ENCODE measurements around the gene TECRL.

Gene TECRL

DNA sequence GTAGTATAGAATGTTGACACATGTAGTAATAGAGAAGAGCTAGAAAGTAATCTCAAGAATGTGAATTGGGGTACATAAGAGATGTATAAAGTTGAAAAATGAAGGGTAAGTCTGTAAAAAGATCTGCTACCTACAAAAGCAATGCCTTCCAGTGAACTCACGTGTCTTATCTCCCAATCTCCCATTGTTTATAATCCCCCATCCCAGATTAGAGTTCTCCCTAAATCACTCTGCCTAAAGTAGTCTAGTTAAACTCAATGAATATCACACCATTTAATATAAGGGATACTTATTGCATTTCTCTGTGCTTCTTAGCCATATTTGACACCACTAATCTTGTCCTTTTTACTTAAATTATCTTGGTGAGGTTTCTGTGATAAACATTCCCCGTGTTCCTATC is 6.6 kb downstream of the TECRL start:
- Histone ChIP-seq H3K9ac (ENCODE audit: low read length) (no peak overlapping the region), H3K27me3 (ENCODE audit: insufficient read depth, low read length) (no peaks in the 10 kb centered on the region), H3K9me3 (ENCODE audit: low read length) (no peaks in the 10 kb centered on the region), H3F3A (ENCODE audit: insufficient read depth, low read length) (no peaks in the 10 kb centered on the region), H3K9me2 (ENCODE audit: low read depth, low read length) (no peaks in the 10 kb centered on the region), H3K27ac (ENCODE audit: low read depth, low read length, poor library complexity, severe bottlenecking) (no peak overlapping the region), H3K4me2 (ENCODE audit: low read length) (no peak overlapping the region), H3K4me1 (ENCODE audit: insufficient read depth, low read length, severe bottlenecking) (no peaks in the 10 kb centered on the region), H3K79me2 (ENCODE audit: insufficient read depth, low read length) (no peaks in the 10 kb centered on the region), H3K36me3 (ENCODE audit: insufficient read depth, low read length) (no peaks in the 10 kb centered on the region), H4K20me1 (ENCODE audit: insufficient read depth, low read length) (no peaks in the 10 kb centered on the region), H2AFZ (ENCODE audit: low read length) (no peak overlapping the region), H3K4me3 (ENCODE audit: low read depth, low read length, poor library complexity, severe bottlenecking) (no peak overlapping the region)
- no peak for TF ChIP-seq EZH2 (IDR thresholded peaks at IDR 0.05; ENCODE audit: borderline replicate concordance, low read length)
- TF ChIP-seq, protein P1, sequence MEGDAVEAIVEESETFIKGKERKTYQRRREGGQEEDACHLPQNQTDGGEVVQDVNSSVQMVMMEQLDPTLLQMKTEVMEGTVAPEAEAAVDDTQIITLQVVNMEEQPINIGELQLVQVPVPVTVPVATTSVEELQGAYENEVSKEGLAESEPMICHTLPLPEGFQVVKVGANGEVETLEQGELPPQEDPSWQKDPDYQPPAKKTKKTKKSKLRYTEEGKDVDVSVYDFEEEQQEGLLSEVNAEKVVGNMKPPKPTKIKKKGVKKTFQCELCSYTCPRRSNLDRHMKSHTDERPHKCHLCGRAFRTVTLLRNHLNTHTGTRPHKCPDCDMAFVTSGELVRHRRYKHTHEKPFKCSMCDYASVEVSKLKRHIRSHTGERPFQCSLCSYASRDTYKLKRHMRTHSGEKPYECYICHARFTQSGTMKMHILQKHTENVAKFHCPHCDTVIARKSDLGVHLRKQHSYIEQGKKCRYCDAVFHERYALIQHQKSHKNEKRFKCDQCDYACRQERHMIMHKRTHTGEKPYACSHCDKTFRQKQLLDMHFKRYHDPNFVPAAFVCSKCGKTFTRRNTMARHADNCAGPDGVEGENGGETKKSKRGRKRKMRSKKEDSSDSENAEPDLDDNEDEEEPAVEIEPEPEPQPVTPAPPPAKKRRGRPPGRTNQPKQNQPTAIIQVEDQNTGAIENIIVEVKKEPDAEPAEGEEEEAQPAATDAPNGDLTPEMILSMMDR (IDR thresholded peaks at IDR 0.05; ENCODE audit: low read length): no peak

DNA sequence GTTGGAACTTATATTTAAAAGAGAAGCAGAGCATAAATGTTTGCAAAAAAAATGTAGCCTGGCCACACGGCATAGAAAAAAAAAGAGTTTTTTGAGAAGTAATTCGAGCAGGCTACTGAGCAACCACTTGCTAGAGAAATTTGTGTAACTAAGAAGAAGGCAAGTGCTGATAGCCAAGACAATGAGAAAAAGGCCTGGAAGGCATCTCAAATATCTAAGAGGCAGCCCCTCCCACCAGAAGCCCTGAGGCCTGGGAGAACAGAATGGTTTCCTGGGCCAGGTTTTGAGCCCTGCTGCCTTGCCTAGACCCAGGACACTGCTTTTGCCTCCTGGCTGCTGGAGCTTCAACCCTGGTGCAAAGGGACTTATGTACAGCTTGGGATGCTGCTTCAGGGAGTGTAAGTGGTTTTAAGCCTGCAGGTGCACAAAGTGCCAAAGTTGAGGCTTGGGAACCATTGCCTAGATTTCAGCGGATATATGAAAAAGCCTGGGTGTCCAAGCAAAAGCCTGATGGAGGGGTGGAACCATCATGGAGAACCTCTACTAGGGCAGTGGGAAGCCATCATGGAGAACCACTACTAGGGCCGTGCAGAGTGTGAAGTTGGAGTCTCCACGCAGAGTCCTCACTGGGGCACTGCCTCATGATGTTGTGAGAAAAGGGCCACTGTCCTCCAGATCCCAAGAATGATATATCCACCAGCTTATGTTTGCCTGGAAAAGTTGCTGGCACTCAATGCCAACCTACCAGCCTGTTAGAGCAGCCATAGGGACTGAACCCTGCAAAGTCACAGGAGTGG is 9.7 kb downstream of the TECRL start:
- Histone ChIP-seq H3K9me2 (ENCODE audit: low read depth, low read length) (no peaks in the 10 kb centered on the region), H2AFZ (ENCODE audit: low read length) (no peak overlapping the region), H3K4me3 (ENCODE audit: low read depth, low read length, poor library complexity, severe bottlenecking) (no peak overlapping the region), H3F3A (ENCODE audit: insufficient read depth, low read length) (no peaks in the 10 kb centered on the region), H4K20me1 (ENCODE audit: insufficient read depth, low read length) (no peaks in the 10 kb centered on the region), H3K27me3 (ENCODE audit: insufficient read depth, low read length) (no peaks in the 10 kb centered on the region), H3K27ac (ENCODE audit: low read depth, low read length, poor library complexity, severe bottlenecking) (no peak overlapping the region), H3K4me1 (ENCODE audit: insufficient read depth, low read length, severe bottlenecking) (no peaks in the 10 kb centered on the region), H3K9me3 (ENCODE audit: low read length) (no peaks in the 10 kb centered on the region), H3K4me2 (ENCODE audit: low read length) (no peak overlapping the region), H3K36me3 (ENCODE audit: insufficient read depth, low read length) (no peaks in the 10 kb centered on the region), H3K79me2 (ENCODE audit: insufficient read depth, low read length) (no peaks in the 10 kb centered on the region), H3K9ac (ENCODE audit: low read length) (no peak overlapping the region)
- TF ChIP-seq, protein P1 (IDR thresholded peaks at IDR 0.05; ENCODE audit: low read length): no peak
- no peak for TF ChIP-seq EZH2 (IDR thresholded peaks at IDR 0.05; ENCODE audit: borderline replicate concordance, low read length)

DNA sequence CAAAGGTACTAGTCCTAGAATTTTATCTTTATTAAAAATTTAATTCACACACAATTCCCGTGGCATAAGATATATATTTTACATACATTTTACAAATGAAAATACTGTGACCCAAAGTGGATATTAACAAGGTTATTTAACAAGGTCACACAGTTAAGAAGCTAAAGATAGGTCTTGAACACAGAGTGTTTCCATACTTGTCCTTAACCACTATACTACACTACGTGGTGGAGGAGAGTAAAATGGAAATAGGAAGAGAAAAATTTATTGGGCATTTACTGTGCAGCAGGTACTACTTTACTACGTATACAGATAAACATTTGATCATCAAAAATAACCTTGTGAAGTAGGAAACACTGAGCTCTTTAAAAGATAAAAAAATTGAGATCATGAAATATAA is 14.8 kb downstream of the TECRL start:
- no peaks in the 10 kb centered on the region for H4K20me1 ChIP-seq (ENCODE audit: insufficient read depth, low read length)
- H3K9ac ChIP-seq (ENCODE audit: low read length): no peak overlapping the region
- H3F3A ChIP-seq (ENCODE audit: insufficient read depth, low read length): no peaks in the 10 kb centered on the region
- no peaks in the 10 kb centered on the region for H3K79me2 ChIP-seq (ENCODE audit: insufficient read depth, low read length)
- H3K36me3 ChIP-seq (ENCODE audit: insufficient read depth, low read length): no peaks in the 10 kb centered on the region
- no peak overlapping the region for H3K4me2 ChIP-seq (ENCODE audit: low read length)
- H3K9me3 ChIP-seq (ENCODE audit: low read length): no peaks in the 10 kb centered on the region
- no peak for TF ChIP-seq EZH2 (IDR thresholded peaks at IDR 0.05; ENCODE audit: borderline replicate concordance, low read length)
- TF ChIP-seq, protein P1 (IDR thresholded peaks at IDR 0.05; ENCODE audit: low read length): no peak
- no peak overlapping the region for H3K27ac ChIP-seq (ENCODE audit: low read depth, low read length, poor library complexity, severe bottlenecking)
- H2AFZ ChIP-seq (ENCODE audit: low read length): no peak overlapping the region
- H3K9me2 ChIP-seq (ENCODE audit: low read depth, low read length): no peaks in the 10 kb centered on the region
- no peaks in the 10 kb centered on the region for H3K4me1 ChIP-seq (ENCODE audit: insufficient read depth, low read length, severe bottlenecking)
- no peaks in the 10 kb centered on the region for H3K27me3 ChIP-seq (ENCODE audit: insufficient read depth, low read length)
- no peak overlapping the region for H3K4me3 ChIP-seq (ENCODE audit: low read depth, low read length, poor library complexity, severe bottlenecking)
